ENCODE results near the gene SNRNP27. TPM values are rescaled to one million over a fixed set of nuclear protein-coding genes. Genes with fewer than 3 reads are reported as not detected.

The SNRNP27 gene
- total RNA-seq, 1 donor from 2014 or later, result 47.2 TPM

DNA sequence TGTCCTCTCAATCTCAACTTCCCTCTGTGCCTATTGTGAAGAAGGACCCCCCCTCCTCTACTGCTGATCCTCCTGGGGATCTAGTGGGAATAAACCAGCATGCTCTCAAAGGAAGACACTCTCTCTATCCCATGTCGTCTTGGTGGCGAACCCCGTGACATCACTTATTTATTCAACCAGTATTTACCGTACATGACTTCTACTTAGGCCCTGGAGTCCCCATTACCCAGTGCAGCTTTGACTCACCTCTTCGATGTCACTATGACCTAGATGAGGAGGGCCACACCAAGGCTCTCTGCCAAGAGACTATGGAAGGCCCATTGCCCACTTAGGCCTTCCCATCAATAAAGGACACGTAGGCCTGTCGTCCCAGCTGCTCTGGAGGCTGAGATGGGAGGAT lies 51.0 kb downstream of the SNRNP27 start:
- Mint-ChIP-seq H3K9me3 (ENCODE audit: low read depth) (no peaks in the 10 kb centered on the region), H3K36me3 (ENCODE audit: insufficient read depth) (peaks cover 1% of the 10 kb centered on the region), H3K27ac (no peak overlapping the region), H3K4me3 (ENCODE audit: low read depth) (no peak overlapping the region), H3K27me3 (peaks cover 3% of the 10 kb centered on the region), H3K4me1 (ENCODE audit: low read depth) (peaks cover 10% of the 10 kb centered on the region)
- TF ChIP-seq, protein P1, sequence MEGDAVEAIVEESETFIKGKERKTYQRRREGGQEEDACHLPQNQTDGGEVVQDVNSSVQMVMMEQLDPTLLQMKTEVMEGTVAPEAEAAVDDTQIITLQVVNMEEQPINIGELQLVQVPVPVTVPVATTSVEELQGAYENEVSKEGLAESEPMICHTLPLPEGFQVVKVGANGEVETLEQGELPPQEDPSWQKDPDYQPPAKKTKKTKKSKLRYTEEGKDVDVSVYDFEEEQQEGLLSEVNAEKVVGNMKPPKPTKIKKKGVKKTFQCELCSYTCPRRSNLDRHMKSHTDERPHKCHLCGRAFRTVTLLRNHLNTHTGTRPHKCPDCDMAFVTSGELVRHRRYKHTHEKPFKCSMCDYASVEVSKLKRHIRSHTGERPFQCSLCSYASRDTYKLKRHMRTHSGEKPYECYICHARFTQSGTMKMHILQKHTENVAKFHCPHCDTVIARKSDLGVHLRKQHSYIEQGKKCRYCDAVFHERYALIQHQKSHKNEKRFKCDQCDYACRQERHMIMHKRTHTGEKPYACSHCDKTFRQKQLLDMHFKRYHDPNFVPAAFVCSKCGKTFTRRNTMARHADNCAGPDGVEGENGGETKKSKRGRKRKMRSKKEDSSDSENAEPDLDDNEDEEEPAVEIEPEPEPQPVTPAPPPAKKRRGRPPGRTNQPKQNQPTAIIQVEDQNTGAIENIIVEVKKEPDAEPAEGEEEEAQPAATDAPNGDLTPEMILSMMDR (IDR thresholded peaks at IDR 0.05; ENCODE audit: unreplicated experiment), result no peak
- no peak for DNase-seq (ENCODE audit: low spot score, unreplicated experiment)

DNA sequence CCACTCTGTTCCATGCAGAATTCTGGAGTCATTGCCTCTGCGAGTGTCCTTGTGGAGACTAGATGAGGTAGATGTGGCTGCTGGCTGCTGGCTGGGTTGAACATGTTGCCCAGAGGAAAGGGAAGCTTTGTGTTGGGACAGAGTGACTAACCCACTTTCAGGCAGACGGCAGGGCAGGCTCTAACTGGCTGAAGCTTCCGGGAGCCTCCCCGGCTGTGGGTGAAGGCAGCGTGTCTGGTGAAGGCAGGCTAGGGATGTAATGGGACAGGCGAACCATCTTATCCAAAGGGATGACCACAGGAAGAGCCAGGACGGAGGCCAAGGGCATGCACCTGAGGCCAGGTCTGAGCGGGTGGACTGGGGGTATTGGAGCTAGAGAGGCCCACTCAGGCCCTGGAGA lies 51.7 kb downstream of the SNRNP27 start:
- peaks cover 4% of the 10 kb centered on the region for H3K4me1 Mint-ChIP-seq (ENCODE audit: low read depth)
- H3K27ac Mint-ChIP-seq, result no peak overlapping the region
- TF ChIP-seq, protein P1 (IDR thresholded peaks at IDR 0.05; ENCODE audit: unreplicated experiment), result no peak

DNA sequence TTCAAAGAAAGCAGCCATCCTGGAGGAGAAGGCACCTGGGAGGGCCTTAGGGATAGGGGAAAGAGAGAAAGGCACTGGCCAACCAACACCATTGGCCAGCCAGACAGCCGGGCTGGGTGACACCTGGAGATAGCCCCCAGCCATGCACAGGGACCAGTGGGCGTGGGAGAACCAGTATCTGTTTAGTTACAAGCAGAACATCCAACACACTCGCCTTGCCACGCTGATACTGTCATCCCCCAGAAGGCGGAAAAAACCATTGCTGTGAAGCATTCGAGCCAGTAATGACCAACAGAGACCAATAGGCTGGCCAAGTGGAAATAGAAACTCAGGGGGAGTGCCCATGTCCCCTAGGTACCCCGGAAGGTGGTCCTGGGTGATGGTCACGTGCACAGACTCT lies 52.2 kb downstream of the SNRNP27 start:
- TF ChIP-seq, protein P1 (IDR thresholded peaks at IDR 0.05; ENCODE audit: unreplicated experiment), result no peak
- H3K27ac Mint-ChIP-seq, result no peak overlapping the region
- peaks cover 1% of the 10 kb centered on the region for H3K36me3 Mint-ChIP-seq (ENCODE audit: insufficient read depth)
- no peak overlapping the region for H3K4me3 Mint-ChIP-seq (ENCODE audit: low read depth)
- peaks cover 4% of the 10 kb centered on the region for H3K4me1 Mint-ChIP-seq (ENCODE audit: low read depth)
- H3K9me3 Mint-ChIP-seq (ENCODE audit: low read depth), result no peaks in the 10 kb centered on the region
- no peak for DNase-seq (ENCODE audit: low spot score, unreplicated experiment)
- peaks cover 3% of the 10 kb centered on the region for H3K27me3 Mint-ChIP-seq

More for the DNA sequence above, 51.7 kb downstream of the SNRNP27 start:
- H3K36me3 Mint-ChIP-seq (ENCODE audit: insufficient read depth), result peaks cover 1% of the 10 kb centered on the region
- peaks cover 3% of the 10 kb centered on the region for H3K27me3 Mint-ChIP-seq
- H3K4me3 Mint-ChIP-seq (ENCODE audit: low read depth), result no peak overlapping the region
- DNase-seq (ENCODE audit: low spot score, unreplicated experiment), result no peak
- H3K9me3 Mint-ChIP-seq (ENCODE audit: low read depth), result no peaks in the 10 kb centered on the region

DNA sequence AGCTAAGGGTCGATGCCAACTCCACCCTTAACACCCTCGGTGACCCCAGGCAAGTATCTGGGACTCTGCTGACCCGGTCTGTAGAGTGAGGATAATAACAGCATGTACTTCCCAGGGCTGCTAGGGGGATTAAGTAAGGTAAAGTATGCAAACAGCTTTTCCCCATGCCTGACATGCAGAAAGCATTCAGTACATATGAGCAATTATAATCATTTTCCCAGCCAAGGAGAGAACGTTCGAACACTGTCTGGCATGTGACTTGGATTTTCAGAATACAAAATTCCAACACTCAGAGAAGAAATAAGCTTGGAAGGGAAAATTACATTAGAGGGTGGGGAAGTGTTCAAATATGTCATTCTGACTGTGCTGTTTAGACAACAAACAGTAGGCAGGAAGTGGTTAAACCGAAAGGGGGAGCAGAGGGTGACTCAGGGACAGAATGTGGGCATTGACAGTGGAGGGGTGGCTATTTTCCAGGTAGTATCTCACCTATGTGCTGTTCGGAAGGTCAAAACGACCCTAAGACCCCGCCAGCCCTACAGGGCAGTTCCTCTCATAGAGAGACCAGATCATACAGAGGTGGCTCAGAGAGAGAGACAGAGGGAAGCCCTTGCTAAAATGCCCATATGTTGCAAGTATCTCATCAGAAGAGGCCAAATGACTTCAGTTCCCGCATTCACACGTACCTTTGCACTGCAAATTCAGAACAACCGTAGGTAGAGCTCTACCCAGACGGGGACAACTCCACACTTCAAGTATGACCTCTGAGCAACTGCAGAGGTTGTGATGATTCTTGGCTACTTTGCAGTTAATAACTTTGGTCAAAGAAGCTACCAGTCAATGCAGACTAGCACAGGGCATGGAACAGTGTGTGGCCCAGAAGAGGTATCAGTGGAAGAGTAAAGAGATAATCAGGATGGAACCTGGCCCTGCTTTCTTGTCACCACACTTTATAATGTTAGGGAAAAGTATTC lies 52.9 kb downstream of the SNRNP27 start:
- H3K4me1 Mint-ChIP-seq (ENCODE audit: low read depth), result peaks cover 4% of the 10 kb centered on the region
- H3K9me3 Mint-ChIP-seq (ENCODE audit: low read depth), result no peaks in the 10 kb centered on the region
- H3K27me3 Mint-ChIP-seq, result peaks cover 3% of the 10 kb centered on the region
- peaks cover 1% of the 10 kb centered on the region for H3K36me3 Mint-ChIP-seq (ENCODE audit: insufficient read depth)
- no peak overlapping the region for H3K4me3 Mint-ChIP-seq (ENCODE audit: low read depth)
- no peak overlapping the region for H3K27ac Mint-ChIP-seq
- TF ChIP-seq, protein P1 (IDR thresholded peaks at IDR 0.05; ENCODE audit: unreplicated experiment), result no peak
- DNase-seq (ENCODE audit: low spot score, unreplicated experiment), result no peak

DNA sequence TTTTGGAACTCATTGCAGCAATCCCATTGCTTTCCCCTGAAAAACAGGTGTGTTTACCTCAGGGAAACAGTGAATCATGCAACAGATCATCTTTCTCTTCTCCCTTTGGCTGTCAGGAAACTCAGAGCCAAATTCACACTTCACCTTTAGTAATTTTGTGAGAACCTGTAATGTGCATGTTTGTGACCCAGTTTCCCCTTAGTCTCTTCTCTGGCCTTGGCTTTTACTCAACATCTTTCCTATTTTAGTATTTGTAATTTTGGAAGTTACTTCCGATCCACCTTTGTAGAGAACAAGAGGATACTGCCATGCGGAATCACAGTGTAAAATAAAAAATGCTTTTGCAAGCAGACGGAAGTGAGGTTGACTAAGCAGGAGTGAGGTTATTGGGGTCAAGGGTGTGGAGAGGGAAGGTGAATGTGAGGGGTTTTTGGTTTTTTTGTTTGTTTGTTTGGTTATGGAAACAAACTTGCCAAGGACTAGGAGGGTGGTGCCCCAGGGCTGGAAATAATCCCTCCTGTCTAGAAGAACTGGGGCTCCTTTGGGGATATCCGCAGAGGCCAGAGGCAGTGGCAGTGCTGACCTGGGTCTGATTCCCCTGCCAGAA lies 53.7 kb downstream of the SNRNP27 start:
- Mint-ChIP-seq H3K36me3 (ENCODE audit: insufficient read depth) (peaks cover 1% of the 10 kb centered on the region), H3K4me3 (ENCODE audit: low read depth) (no peak overlapping the region), H3K4me1 (ENCODE audit: low read depth) (peaks cover 4% of the 10 kb centered on the region), H3K27ac (no peak overlapping the region), H3K9me3 (ENCODE audit: low read depth) (no peaks in the 10 kb centered on the region), H3K27me3 (peaks cover 3% of the 10 kb centered on the region)
- no peak for DNase-seq (ENCODE audit: low spot score, unreplicated experiment)
- TF ChIP-seq, protein P1 (IDR thresholded peaks at IDR 0.05; ENCODE audit: unreplicated experiment), result no peak
